RWPE1 (cell line): ENCODE data around the gene TBC1D10A.

Experiments
- CTCF ChIA-PET: fragments of 350-600 bp; sonication (Branson Sonifier 250); formaldehyde crosslinking; extraction: SDS; loops from one replicate; lab custom pipeline; 2021; lab: Yijun Ruan, JAX
- POLR2A ChIA-PET: fragments of 400-600 bp; formaldehyde crosslinking; extraction: SDS; loops from one replicate; lab custom pipeline; 2020; ENCODE audit warnings: antibody characterized with exemption; ENCODE audit not compliant: low non-redundant PET; lab: Yijun Ruan, JAX
- DNase-seq: peaks from one replicate; pipeline ENCODE4 v3.0.0; 2012; ENCODE audit warnings: low spot score
- H3K27ac ChIP-seq: fragments of 450-650 bp; 2 replicates; pipeline ENCODE4 v1.5.1; 2017
- TF ChIP-seq, protein P1 (sequence below): fragments of 450-650 bp; conservative IDR thresholded peaks from 2 replicates; pipeline ENCODE4 v1.5.1; 2017; ENCODE audit warnings: low read depth, mild to moderate bottlenecking

TBC1D10A gene

DNA sequence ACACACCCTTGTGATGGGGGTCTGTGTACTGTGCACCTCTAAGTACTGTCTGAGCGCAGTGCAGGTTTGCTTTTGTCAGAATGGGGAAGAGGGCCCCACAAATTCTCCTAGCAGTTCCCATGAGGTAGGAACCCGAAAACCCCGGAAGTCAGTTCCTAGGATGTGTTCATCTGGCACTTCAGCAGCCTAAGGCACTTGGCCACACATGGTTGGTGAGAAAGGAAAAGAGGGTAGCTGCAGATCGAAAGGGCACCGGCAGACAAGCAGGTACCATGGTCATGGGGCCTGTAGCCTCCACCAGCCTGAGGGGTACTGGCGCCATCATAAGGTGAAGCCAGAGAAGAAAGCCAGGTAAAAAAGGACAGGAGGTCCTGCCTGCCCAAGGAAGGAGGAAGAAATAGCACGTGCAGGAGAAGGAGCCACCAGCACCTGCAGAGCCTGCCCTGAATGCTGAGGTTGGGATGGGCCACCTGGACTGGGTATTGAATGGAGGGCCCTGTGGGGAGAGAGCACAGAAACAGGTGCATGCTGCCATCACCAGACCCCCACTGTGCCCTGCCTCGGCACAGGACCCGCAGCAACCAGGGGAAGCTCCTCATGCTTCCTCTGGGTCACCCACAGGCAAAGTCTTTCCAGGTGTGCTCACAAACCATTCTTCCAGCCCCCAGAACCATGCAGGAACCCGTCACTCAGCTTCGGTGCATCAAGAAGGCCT lies 29.3 kb downstream of the TBC1D10A start:
- ChIA-PET CTCF (interaction anchor here (0.9 kb wide), 1 partner anchor 9 kb away, joined by 5 read pairs; no protein-coding TSS in a partner anchor), POLR2A (no interaction called here)
- DNase-seq: no peak
- TF ChIP-seq, protein P1, sequence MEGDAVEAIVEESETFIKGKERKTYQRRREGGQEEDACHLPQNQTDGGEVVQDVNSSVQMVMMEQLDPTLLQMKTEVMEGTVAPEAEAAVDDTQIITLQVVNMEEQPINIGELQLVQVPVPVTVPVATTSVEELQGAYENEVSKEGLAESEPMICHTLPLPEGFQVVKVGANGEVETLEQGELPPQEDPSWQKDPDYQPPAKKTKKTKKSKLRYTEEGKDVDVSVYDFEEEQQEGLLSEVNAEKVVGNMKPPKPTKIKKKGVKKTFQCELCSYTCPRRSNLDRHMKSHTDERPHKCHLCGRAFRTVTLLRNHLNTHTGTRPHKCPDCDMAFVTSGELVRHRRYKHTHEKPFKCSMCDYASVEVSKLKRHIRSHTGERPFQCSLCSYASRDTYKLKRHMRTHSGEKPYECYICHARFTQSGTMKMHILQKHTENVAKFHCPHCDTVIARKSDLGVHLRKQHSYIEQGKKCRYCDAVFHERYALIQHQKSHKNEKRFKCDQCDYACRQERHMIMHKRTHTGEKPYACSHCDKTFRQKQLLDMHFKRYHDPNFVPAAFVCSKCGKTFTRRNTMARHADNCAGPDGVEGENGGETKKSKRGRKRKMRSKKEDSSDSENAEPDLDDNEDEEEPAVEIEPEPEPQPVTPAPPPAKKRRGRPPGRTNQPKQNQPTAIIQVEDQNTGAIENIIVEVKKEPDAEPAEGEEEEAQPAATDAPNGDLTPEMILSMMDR: no peak
- H3K27ac ChIP-seq: peak overlapping the region; percentile 21; the same call in 1 of the 2 replicates

DNA sequence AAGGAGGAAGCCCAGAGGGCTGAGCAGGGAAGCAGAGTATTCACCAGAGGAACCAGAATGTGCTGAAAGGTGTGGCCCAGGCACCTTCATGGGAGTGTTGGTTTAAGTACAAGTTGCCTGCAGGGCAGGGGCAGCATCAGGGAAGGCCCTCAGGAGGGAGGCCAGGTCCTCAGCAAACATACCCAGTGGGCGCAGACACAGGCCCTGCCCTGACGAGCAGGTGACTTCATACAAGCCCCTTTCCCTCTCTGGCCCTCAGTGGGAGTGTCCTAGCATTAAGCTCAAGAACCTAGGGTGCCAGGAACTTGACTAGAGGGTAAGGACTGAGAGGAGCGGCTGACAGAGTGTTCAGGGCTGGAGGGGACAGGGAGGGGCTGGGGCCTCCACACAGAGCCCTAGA lies 29.9 kb downstream of the TBC1D10A start:
- H3K27ac ChIP-seq: peak overlapping the region; percentile 21; the same call in 1 of the 2 replicates
- no peak for DNase-seq
- TF ChIP-seq, protein P1: no peak
- ChIA-PET CTCF (no interaction called here), POLR2A (no interaction called here)

DNA sequence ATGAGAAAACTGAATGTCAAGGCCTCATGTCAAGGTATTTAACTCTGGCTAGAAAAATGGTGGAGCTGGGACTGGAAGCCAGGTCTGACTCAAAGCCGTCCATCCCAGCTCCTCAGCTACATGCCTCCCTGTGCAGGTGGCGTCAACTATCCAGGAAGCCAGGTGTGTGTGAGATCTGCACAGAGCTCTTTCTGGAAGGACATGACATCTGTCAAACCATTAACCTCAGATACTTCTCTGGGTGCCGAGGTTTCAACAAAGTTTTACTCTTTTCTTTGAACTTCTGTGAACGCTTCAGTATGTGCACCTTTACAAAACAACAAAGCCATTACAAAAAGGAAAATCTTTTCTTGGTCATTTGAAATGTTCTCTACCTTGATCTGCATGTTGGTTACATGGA lies 30.4 kb downstream of the TBC1D10A start:
- CTCF ChIA-PET: no interaction called here

DNA sequence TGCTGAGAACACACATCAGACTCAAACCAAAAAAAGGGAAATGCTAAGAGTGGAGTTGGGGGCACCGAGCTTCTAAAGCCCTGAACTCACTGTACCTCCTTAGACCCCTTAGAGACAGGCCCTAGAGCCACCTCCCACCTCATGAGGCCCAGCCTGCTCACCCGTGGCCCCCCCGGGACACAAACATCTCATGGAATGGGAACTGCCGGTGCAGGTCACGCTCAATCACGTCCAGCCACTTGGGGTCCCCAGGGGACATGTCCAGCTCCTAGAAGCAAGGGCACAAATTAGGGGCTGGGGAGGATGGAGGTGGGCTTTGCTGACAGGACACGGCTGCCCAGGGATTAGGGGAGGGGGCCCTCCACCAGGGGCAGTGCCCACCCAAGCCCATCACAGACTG lies 31.2 kb downstream of the TBC1D10A start:
- TF ChIP-seq, protein P1: no peak
- ChIA-PET POLR2A (no interaction called here), CTCF (no interaction called here)

More for the DNA sequence above, 30.4 kb downstream of the TBC1D10A start:
- POLR2A ChIA-PET: no interaction called here
- TF ChIP-seq, protein P1: no peak
- peak overlapping the region; percentile 17; the same call in 1 of the 2 replicates for H3K27ac ChIP-seq
- DNase-seq: no peak

DNA sequence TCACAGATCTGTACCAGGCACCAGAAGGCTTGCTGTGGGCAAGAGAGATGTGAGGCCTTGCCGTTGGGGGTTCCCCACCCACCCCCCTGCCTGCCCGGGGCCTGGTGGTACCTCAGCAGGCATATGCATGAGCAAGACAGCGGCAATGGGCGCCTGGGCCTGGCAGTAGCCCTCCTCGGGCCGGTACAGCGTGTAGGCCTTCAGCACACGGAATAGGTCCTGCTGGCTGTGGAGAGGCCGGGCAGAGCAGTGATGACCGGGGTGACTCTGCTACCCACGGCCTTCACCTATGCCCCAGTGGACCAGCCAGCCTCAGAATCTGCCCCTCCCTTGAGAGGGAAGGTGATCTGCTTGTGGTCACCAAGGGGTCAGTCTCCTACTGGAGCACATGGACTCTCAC lies 31.9 kb downstream of the TBC1D10A start:
- TF ChIP-seq, protein P1: no peak

More for the DNA sequence above, 31.2 kb downstream of the TBC1D10A start:
- no peak for DNase-seq
- peak overlapping the region; percentile 17; the same call in 1 of the 2 replicates for H3K27ac ChIP-seq

DNA sequence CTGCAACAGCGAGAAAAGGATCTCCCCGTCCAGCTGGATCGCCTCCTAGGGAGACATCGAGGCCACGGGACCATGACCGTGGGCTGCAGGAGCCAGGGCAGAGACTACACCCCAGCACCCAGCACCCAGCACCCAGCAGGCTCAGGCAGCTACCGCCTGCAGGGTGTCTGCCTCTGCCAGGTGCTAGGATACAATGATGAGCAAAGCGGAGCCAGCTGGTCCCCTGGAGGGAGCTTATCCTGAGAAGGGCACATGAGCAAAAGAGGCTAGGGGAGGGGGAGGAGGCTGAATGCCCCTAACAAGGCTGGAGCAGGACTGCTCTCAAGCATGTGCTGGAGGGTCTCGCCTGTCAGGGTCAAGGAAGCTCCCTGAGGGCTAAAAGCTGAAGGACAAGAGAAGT lies 32.7 kb downstream of the TBC1D10A start:
- H3K27ac ChIP-seq: peak overlapping the region; percentile 17
- TF ChIP-seq, protein P1: no peak
- DNase-seq: no peak
- POLR2A ChIA-PET: no interaction called here
- CTCF ChIA-PET: interaction anchor here (0.6 kb wide), 2 partner anchors 31 to 117 kb away, joined by 3 read pairs; no protein-coding TSS in a partner anchor

More for the DNA sequence above, 31.9 kb downstream of the TBC1D10A start:
- ChIA-PET POLR2A (no interaction called here), CTCF (interaction anchor here (0.6 kb wide), 2 partner anchors 31 to 116 kb away, joined by 3 read pairs; no protein-coding TSS in a partner anchor)
- H3K27ac ChIP-seq: peak overlapping the region; percentile 17
- DNase-seq: no peak
